HPDE6-E6E7 (cell line): ENCODE data around the gene NME7.

Source experiments
- DNase-seq: peaks from one replicate; pipeline ENCODE4 v3.0.0; 2011; ENCODE audit warnings: missing footprints; ENCODE audit errors: extremely low spot score

The NME7 gene

GRCh38 chr1:169107603-169108208 lies 259.9 kb downstream of the NME7 start:
- DNase-seq: no peak

GRCh38 chr1:169106921-169107602 lies 260.5 kb downstream of the NME7 start:
- DNase-seq: no peak

- peak; percentile 88 for DNase-seq
Measured at GRCh38 chr1:169106095-169106920, 261.3 kb downstream of the NME7 start, which contains the start of gene ATP1B1. TSS of gene ATP1B1 (plus strand) at chr1:169106690. CDS start at chr1:169106830, 140 bp downstream.

DNA sequence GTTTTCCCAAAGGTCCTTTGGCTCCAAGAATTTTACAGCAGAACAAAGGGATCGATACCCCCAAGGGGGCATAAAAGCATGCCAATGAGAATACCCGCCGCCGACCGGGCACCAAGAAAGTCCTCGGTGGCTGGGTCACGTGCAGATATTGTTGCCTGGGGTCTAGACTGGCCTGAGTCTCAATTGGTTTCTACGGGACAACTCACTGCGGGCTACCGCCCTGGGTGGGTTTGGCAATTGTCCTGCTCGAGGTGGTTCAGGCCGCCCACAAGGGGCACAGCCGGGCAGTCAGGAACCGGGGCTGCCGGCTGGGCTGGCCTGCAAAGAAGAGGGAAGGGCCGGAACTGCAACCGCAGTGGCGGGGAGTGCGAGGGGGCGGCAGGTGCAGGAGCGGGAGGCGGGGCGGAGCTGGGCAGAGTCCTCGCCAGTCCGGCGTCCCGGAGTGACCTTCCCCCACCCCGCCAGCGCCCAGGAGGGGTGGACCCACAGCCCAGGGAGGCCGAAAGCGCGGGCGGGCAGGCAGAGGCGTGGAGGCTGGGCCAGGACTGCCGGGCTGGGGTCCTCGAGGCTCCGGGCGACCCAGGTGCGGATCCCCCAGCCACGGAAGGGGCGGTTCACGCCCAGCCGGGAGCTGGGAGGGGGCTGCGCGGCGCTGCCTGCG lies 262.0 kb downstream of the NME7 start:
- peak; percentile 44 for DNase-seq

GRCh38 chr1:169105087-169105433 lies 262.5 kb downstream of the NME7 start:
- DNase-seq: no peak

DNA sequence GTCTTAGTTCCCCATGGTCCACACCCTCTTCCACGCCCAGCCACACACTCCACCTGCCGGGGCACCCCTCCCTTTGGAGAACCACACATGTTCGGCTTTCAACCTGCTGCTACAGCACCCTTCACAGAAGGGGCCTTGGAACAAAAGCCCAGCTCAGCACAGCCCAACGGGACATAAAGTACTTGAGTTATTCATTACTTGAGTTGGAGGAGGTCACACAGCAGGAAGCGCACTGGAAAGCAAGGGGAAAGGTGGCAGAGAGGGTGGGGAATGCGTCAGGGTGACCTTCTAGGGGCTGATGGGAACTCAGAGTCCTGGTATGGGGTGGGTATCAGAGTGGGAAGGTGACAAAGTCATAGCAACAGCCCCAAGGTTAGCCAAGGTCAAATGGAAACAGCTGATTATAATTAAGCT lies 264.1 kb downstream of the NME7 start:
- DNase-seq: no peak

DNA sequence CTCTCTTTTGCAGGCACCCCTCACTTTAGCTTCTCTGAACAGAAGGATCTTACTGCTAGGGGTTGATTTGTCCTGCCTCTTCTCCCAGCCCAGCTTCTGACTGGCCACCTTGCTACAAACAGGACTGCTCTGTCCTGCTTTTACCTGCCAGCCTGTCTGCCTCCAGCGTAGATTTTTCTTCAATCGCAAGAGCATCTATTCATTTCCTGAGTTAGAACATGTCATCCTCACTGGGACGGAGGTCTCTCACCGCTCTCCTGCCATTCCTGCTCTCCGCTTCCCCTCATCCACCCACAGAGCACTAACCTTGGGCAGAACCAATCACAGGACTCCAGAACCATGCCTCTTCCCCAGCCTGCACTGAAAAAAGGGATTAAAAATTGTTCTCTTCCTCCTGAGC lies 264.6 kb downstream of the NME7 start:
- no peak for DNase-seq

- no peak for DNase-seq
Measured at GRCh38 chr1:169102567-169102966, 265.0 kb downstream of the NME7 start.

DNA sequence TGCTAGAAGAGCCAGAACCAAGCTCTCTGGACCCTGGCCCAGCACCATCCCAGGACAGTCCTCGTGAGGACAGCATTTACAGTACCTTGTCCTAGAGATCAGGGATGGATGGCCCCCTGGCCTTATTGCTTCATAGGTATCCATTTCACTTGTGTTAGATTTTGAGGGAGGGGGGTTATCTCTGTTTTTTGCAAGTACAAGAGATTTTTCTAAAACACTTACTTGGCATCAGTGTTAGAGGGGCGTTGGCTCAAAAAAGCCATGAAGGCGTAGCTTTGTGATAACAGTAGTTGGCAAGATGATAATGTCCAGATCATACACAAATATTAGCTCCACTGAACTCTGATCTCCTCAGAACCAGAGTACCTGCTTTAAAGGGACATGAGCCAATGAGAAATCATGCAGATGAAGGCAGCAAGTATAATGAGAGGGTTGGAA lies 266.9 kb downstream of the NME7 start:
- no peak for DNase-seq

DNA sequence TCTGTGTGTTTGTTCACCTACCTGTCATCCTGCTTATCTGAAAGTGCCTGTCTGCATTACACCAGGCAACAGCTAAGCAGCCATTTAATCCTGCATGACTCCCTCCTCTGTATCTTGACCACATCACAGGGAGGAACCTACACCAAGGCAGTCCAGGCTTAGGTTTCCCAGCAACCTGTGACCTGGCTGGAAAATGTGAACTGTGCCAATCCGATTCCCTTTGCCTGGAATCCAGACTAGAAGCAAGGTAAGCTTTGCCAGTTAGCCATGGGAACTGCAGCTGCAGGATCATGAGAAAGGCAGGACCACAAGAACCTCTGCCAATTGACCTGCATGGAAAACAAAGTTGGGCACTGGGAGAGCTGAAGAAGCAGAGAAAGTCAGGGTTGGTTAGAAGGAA lies 267.4 kb downstream of the NME7 start:
- no peak for DNase-seq

GRCh38 chr1:169099561-169099960 lies 268.0 kb downstream of the NME7 start:
- DNase-seq: no peak

- DNase-seq: no peak
Measured at GRCh38 chr1:169098380-169098779, 269.2 kb downstream of the NME7 start.

- DNase-seq: no peak
Measured at GRCh38 chr1:169094897-169095569, 272.6 kb downstream of the NME7 start.

GRCh38 chr1:169092399-169092798 lies 275.2 kb downstream of the NME7 start:
- no peak for DNase-seq

DNA sequence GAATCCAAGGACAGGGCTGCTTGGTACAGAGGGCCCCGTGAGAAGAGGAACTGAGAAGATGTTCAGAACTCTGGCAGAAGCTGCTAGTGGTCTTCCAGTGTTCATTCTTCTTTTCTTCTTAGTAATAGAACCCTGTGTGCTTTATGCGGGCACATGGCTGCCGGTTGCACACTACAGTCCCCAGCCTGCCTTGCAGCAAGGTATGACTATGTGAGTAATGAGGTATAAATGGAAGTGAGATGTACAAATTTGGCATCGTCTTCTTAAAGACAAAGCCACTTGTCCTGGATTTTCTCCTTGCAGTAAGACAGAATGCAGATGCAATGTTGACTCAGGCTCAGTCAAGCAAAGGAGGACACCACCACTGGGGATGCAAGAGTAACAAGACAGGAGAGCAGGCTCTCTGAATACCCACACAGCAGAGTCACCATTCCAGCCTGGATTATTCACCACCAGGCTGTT lies 276.1 kb downstream of the NME7 start:
- no peak for DNase-seq

DNA sequence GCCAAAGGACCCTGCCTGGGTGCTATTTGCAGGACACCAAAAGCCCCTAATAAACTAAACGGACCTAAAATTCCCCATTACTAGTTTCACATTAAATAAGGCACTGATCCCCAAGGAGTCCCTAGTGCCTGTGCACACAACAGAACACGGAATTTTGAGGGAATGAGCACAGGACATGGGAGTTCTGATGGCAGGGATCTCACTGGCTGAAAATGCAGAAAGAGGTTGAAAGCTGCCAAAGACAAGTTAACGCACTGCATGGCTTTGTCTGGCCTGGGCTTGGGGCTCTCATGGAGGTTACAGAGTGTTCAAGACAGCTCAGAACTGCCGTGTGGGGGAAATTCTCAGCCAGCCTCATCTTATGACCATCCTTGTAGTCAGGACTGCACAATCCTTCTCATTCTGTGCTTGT lies 276.7 kb downstream of the NME7 start:
- DNase-seq: no peak

- DNase-seq: no peak
Measured at GRCh38 chr1:169090308-169090899, 277.2 kb downstream of the NME7 start.

DNA sequence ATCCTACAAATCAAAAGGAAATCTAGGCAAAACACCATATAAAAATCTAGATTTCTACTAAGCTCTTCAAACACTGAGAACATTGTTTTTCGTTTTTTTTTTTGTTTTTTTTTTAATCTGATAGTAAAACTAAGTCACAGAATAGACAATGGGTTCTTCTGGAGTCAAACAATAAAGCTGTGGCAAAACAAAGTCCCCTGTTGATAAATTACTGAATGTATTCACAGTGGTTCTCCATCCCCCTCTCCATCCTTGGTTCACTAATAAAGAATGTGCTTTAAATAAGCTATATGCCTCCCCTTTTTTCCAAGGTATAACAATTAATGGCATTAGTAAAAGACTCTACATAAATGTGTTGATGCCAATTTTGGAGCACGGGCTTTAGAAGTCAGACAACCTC lies 277.8 kb downstream of the NME7 start:
- no peak for DNase-seq

DNA sequence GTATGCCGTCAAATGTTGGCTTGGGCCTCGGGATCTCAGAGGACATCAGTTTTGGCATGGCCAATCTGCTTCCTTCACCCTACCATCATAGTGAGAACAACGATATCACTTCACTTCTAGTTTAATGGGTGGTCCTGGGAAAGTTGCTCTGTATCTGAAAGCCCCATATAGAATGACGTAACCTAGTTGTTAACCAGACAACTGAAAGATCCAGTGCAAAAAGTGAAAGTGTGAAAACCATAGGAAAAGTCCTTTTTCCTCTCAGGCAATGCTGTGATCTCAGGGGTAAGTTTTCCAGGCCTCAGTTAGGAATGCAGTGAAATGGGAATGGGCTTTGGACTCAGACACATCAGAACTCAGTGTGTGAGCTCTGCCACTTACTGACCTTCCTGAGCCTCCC lies 279.7 kb downstream of the NME7 start:
- no peak for DNase-seq

DNA sequence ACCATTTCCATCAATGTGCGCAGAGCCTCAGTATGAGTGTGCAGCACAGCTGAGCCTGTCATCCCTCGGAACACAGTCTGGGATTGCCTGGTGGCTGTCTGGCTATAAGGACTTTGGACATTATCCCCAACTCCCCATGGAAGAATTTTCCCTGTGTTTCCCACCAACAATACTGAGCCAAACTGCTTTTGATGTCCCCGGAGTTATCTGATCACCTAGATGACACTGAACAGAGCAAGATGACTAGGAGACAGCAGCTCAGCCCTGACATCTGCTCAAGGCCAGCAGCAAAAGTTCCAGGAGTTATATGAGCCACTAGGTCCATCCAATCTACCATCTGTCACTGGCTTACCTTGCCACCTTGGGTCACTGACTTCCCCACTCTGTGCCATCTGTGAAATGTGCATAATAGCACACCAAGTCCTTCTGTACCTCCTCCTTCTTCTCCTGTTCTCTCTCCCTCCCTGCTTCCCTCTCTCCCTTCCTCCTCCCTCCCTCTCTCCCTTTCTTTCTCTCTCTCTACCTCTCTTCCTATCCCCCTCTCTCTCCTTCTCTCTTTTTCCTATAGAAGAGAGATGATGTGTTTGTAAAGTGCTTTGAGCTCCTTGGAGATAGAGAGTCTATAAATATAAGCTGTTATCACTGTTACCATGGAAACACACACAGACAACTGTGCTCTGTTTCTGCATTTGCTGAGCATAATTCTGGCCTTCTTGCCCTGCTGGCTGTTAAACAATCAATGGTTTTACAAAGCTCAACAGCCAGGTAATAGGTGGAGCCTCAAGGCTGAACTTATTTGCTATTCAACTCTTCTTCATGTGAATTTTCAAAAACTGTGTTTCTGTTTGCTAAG lies 280.8 kb downstream of the NME7 start:
- no peak for DNase-seq
